Esophagus muscularis mucosa (tissue), 4 donors: ENCODE data around the gene ID3.

Experiments used
- CTCF ChIP-seq, 3 experiments: fragments of 200-600 bp in 2 of 3; fragments of 450-650 bp in 1 of 3; sonication (generic) in 2 of 3; IDR thresholded peaks; one replicate each; pipeline ENCODE4 v1.5.1; 2017 to 2019; ENCODE audit warnings: antibody characterized with exemption in 3 of 3, mild to moderate bottlenecking in 2 of 3, moderate library complexity in 1 of 3
- EP300 ChIP-seq: sonication (generic); formaldehyde crosslinking; IDR thresholded peaks from one replicate; pipeline ENCODE4 v1.6.1; 2017; ENCODE audit warnings: antibody characterized with exemption
- POLR2A ChIP-seq: fragments of 450-650 bp; IDR thresholded peaks from one replicate; pipeline ENCODE4 v1.6.1; 2017; ENCODE audit warnings: antibody characterized with exemption, moderate library complexity, mild to moderate bottlenecking, low read depth
- POLR2AphosphoS5 ChIP-seq, 2 donors: sonication (generic); formaldehyde crosslinking; IDR thresholded peaks; one replicate each; pipeline ENCODE4 v1.6.1; 2017; ENCODE audit warnings: antibody characterized with exemption in 2 of 2

GRCh38 chr1:23575226-23575810 lies 16.0 kb upstream of the ID3 start:
- no peak for TF ChIP-seq CTCF (IDR thresholded peaks at IDR 0.05)
- TF ChIP-seq POLR2AphosphoS5 (IDR thresholded peaks at IDR 0.05) = no peak
- TF ChIP-seq EP300 = no peak
- TF ChIP-seq POLR2A = no peak
